ENCODE measurements around the gene CUX1.

GRCh38 chr7:101984133-101984879 lies 166.9 kb downstream of the CUX1 start:
- TF ChIP-seq POLR2AphosphoS5 (IDR thresholded peaks at IDR 0.05) (no peak), POLR2A (IDR thresholded peaks at IDR 0.05) (no peak)
- TF ChIP-seq, protein P1, sequence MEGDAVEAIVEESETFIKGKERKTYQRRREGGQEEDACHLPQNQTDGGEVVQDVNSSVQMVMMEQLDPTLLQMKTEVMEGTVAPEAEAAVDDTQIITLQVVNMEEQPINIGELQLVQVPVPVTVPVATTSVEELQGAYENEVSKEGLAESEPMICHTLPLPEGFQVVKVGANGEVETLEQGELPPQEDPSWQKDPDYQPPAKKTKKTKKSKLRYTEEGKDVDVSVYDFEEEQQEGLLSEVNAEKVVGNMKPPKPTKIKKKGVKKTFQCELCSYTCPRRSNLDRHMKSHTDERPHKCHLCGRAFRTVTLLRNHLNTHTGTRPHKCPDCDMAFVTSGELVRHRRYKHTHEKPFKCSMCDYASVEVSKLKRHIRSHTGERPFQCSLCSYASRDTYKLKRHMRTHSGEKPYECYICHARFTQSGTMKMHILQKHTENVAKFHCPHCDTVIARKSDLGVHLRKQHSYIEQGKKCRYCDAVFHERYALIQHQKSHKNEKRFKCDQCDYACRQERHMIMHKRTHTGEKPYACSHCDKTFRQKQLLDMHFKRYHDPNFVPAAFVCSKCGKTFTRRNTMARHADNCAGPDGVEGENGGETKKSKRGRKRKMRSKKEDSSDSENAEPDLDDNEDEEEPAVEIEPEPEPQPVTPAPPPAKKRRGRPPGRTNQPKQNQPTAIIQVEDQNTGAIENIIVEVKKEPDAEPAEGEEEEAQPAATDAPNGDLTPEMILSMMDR (IDR thresholded peaks at IDR 0.05) = no peak

All from breast epithelium (tissue), 3 donors.